GM19467 (cell line): ENCODE measurements around the gene PTH2R.
A peak's percentile ranks its signal among the peaks of the same experiment; 100 is the strongest.
"Not testable (repeated sequence)": the region's sequence is repeated elsewhere in the genome, so short reads cannot be mapped to it uniquely, and the experiment has no call there.

Experiments used
- ATAC-seq: cut with Tn5 transposase; IDR thresholded peaks from one replicate; pipeline ENCODE4 v1.9.1; 2021; ENCODE audit warnings: mild to moderate bottlenecking, moderate library complexity; ENCODE audit not compliant: unreplicated experiment

Gene PTH2R

DNA sequence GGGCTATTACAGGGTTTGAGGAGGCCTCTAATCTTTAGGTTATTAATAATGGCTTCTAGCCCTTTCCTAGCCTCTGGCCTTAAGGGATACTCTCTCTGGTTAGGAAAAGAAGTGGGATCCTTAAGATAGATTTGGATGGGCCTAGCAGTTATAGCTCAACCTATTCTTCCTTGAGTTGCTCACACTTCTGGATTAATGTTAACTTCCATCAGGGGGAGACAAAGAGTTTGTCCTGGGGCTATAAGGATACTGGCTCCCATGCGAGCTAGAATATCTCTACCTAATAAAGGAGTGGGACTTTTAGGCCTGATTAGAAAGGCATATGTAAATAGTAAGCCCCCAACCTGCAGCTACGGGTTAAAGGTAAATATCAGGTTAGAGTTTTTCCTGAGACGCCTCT lies 14.3 kb upstream of the PTH2R start:
- no peak for ATAC-seq

DNA sequence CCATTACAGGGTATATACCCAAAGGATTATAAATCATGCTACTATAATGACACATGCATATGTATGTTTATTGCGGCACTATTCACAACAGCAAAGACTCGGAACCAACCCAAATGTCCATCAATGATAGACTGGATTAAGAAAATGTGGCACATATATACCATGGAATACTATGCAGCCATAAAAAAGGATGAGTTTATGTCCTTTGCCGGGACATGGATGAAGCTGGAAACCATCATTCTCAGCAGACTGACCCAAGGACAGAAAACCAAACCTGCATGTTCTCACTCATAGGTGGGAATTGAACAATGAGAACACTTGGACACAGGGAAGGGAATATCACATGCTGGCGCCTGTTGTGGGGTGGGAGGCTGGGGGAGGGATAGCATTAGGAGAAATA lies 9.8 kb upstream of the PTH2R start:
- ATAC-seq = not testable (repeated sequence)

DNA sequence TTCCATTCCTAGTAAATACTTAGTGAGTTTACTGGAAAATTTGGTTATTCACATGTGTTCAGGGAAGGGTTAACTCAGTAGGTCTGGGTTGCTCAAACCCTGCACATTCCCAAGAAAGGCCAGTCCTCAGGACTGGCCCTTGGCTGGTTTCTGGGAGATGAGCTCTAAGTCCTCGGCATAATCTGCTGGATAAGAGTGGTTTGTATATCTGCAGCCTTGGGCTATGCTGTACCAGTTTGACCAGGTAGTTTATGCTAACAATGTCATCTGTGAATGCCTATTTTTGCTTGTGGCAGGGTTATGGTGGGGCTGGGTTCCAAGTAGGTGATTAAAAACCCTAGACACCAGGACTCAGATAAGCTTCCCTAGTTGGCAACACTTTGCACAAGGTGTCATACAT lies 7.4 kb upstream of the PTH2R start:
- no peak for ATAC-seq

DNA sequence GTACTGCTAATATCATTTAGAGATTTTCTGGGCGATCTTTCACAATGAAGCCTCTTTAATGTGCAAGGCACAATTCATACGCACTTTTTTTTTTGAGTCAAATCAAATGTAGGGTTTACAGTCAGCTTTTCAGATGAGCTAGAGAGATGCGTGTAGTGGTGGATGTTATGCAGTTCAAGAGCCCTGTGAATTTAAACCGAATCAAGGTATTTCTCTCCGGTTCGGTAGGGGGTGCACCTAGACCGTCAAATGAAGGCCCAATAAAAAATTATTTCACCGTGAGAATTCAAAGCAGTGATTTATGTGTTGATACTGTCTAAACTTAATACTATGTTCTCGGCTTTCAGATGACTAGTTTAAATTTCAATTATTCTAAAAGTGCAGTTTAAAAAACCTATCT lies 1.1 kb downstream of the PTH2R start:
- ATAC-seq = no peak

DNA sequence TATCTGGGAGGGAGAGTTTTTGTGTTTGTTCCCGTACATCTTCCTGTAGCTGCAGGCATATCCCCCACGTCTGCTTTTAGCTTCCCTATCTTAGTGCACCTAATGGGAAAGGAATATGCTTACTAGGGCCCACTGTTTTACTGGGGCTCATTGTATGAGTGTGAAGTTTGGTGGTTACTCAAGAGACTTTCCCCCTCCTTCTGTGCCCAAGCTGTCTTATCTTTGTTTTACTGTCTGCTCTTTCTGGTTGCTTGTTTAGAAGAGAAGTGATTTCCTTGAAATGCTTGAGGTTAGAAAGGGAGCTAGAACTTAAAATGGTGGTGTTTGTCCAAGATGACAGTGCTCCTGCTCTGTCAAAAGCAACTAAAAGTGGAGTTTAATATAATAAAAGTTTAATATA lies 7.3 kb downstream of the PTH2R start:
- ATAC-seq = no peak

DNA sequence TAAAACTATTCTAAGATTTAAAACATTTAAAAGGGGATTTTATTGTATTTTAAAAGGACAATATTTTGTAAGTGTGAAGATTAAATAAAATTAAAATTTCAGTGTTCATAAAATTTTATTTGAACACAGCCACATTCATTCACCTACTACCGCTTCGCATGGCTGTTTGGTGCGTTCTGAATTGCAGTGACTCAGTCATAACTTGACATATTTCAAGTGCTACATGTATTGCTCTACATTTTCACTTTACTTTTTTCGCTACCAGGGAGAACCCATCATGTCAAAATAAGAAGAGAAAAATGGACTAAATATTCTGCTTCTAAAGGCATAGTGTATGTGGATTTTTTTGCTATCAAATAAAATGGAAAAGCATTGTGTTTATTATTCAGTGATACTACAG lies 8.7 kb downstream of the PTH2R start:
- no peak for ATAC-seq

DNA sequence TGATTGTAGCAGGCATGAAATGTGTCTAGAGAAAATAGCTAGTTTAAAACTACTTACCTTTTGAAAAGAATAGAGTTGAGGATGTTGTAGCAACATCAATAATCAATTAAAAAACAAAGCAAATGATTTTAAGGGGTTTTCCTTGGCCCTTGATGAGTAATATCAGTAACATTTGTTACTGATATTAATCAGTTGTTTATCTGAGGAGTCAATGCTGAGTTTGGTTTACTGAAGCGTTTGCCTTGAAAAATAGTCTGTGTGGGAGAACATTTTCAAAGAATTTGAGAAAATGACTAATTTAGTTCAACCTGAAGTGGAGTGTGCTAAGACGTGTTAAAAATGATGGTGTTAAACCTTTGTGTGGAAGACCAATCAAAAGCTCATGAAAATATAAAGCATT lies 9.3 kb downstream of the PTH2R start:
- ATAC-seq = peak; percentile 55

DNA sequence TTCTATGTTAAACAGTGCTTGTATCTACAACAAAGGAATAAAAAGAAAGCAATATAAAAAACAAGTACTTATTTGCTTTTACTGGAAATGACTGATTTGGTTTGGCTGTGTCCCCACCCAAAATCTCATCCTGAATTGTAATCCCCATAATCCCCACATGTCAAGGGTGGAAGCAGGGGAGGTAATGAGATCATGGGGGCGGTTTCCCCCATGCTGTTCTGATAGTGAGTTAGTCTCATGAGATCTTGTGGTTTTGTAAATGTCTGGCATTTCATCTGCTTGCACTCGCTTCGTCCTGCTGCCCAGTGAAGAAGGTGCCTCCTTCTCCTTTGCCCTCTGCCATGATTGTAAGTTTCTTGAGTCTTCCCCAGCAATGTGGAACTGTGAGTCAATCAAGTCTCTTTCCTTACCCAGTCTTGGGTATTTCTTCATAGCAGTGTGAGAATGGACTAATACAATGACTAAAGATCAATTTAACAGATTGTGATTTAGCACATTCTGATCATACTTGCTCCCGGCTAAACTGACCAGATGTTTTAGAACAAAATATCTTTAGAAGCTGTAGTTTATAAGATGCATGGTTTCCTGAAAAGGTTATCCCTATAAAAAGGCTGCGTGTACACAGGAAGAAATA lies 19.9 kb downstream of the PTH2R start:
- no peak for ATAC-seq

DNA sequence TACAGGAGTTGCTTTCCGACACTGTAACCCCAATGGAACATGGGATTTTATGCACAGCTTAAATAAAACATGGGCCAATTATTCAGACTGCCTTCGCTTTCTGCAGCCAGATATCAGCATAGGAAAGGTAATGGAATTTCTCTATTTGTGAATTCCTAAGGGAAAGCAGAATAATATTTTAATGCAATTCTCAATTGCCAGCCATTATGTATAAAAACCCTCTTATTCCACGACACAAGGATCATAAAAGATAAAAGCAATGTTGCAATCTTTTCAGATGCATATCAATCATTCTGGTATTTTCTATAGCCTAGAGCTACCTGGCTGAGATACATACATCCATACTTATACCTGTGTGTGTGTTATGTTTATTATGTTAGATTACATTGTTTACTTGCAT lies 31.2 kb downstream of the PTH2R start:
- ATAC-seq = no peak

DNA sequence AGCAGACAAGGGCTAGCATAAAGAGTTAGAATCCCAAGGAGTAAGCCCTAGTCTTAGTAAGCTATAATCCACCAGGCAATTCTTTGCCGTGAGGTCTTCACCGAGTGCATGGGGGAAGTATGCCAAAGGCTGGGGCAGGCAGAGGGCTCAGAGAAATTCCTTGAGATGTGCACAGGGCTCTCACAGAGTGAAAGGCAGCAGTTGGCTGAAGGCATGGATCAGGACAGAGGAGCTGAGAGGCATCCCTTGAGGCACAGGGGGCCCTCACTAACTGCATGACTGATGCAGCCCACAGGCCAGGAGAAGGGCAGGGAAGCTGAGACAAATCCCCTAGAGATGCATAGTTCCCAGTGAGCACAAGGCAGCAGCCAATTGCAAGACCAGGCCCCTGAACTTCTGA lies 34.1 kb downstream of the PTH2R start:
- no peak for ATAC-seq

DNA sequence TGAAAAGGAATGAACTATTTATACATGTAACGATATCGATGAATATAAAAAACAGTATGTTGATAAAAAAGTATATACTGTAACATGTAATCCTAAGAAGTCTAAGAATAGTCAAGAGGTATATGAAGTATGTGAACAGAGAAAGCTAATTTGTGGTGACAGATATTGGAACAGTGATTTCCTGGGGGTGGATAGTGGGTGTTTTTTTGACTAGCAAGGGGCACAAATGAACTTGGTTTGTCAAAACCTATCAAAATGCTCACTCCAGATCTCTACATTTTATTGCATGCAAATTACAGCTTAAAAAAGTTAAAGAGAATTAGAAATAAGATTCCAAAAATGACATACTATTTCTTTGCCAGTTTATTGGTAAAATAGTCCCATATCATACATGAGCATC lies 35.4 kb downstream of the PTH2R start:
- ATAC-seq = no peak

DNA sequence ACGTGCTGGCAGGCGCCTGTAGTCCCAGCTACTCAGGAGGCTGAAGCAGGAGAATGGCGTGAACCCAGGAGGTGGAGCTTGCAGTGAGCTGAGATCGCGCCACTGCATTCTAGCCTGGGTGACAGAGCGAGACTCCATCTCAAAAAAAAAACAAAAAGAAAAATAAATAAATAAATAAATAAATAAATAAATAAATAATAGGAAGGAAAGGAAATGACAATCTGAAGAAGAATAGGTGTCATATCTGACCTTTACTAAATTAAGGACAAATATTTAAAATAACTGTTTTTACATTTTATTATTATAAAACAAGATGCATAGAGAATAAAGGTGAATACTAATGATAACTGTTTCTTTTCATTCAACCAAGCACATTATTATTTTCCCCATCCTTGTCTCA lies 40.9 kb downstream of the PTH2R start:
- not testable (repeated sequence) for ATAC-seq

DNA sequence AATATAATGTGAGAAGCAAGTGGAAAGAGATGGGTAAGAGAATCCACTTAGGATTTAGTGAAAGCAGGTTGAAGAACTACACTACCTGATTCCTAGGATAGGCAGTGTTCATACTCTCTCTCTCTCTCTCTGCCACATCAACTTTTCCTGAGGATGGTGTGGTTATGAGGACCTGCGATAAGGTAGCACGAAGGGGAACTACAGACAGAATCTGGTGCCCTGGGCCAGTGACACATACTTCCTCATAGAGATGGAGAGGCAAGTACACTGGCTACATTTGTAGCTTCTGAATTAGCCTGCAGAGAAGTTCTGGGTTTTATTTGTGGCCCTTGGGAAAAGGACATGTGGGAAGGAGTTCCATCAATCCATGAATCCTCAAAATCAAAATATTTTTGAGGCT lies 44.5 kb downstream of the PTH2R start:
- ATAC-seq = no peak

DNA sequence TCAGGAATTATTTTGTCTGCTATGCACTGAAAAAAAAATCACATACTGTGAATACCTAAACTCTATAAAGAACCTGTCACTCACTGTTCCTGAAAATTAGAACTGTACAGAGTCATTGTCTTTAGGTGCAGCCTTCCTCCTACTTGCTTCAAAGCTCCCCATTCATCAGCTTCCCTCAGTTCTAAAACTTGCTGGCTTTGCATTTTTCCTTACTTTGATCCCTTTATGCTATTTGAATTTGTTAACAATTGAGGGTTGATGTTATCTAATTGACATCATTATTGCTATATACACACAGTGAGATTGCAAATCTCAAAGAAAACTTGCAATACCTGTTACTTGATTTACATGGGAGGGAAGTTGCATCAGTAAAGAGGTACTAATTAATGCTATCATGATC lies 48.3 kb downstream of the PTH2R start:
- ATAC-seq = no peak

DNA sequence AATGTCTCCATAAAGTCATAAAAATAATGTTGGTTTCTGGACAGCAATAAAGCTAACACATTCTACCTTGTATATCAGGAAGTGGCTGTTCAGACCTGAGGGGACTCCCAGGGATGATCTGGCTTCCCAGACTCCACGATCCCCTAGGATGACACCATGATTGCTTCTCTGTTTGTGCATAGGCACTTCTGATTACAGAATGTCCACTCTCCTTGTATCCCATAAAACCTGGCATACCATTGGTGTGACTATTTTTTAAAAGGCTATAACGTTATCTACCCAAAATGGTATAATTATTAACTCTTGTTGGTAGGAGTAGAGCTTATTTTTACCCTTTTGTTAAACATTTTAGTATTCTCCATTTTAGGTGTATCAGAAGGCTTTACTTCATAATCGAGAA lies 57.1 kb downstream of the PTH2R start:
- no peak for ATAC-seq

DNA sequence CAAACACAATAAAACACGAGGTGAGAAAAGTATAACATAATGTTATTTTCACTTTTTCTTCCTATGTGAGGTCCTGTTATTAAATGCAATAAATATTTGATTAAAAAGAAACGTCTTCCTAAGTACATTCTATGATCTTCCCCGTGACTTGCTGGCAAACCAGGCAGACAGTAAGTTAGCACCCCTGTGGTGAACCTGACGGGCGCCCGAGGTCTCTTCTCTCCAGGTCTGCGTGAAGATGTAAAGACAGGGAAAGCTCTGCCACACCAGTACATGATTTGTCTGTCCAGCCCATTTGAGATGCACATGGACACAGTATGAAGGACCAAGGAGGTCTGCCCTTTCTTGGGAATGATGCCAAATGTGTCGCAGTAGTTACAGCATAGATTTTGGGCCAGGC lies 57.6 kb downstream of the PTH2R start:
- no peak for ATAC-seq

DNA sequence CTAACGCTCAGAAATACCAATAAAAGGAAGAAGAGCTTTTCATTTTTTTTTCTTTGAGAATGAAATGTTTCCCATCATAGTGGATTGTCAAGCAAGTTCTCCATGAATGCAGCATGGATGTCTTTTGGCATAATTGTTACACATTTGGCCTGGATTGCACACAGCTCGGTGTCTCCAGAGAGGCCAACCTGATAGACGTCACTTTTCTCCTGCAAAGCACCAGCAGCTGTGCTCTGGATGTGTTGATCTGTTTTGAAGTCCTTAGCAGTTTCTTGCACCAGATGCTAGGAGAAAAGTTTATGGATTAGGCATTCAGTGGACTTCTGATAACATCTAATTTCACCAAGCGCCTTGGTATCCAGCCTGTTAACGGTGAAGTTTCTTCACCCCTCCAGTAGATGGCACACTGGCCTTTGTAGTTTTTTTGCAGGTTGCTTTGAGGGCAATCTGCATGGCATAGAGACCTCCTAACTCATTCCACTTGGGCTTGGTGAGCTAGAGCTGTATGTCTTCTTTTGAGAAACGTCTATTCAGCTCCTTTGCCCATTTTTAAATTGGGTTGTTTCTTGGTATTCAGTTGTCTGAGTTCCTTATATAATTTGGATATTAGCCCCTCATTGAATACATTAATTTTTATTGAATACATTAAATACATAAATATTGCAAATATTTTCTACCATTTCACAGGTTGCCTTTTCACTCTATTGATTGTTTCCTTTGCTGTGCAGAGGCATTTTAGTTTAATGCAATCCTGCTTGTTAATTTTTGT lies 59.7 kb downstream of the PTH2R start:
- ATAC-seq = peak; percentile 80

DNA sequence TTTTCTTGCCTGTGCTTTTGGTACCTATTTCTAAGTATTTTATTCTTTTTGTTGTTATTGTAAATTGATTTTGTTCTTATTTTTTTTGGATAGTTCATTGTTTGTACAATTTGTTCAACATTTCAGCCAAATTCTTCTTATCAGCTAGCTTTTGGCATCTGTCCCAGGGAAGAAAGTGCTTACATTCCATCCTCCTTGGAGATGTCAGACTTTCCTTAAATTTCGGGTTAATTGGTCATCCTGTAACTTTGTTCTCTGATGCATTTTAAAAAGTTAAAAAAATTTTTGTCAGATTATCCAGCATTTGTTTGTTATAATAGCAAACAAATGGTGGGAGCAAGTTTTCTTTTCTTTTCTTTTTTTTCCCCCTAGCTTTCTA lies 60.3 kb downstream of the PTH2R start:
- no peak for ATAC-seq

DNA sequence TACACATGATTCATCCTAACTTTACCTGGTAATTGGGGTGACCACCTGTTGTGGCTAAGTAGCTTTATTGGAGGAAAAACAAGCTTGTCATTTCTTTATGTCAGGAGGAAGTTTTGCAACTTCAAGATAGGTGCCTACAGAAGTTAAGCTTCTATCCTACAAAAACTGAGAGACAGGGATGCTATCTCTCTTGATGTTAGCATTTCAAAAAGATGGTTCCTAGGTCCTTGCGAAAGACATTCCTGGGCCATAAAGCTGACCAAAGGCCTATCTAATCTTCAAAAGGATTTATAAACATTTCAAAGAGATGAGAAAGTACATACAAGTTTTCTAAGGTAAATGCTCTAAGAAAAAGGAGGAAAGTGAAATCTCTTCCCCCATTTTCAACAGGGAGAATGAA lies 61.0 kb downstream of the PTH2R start:
- ATAC-seq = no peak

DNA sequence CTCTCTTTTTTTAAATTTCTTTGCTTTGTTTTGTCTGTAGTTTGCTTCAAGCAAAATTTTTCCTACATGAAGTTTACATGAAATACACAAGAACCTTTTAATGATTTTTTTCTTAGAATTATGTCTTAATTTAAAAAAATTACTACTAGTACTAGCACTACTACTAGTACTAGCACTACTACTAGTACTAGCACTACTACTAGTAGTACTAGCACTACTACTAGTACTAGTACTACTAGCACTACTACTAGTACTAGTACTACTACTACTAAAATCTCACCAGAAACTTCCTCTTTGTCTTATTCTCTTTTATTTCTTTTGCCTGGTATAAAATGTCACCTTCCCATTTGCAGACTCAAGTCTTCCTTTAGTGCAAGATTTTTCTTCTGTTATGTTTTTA lies 71.1 kb downstream of the PTH2R start:
- ATAC-seq = no peak

DNA sequence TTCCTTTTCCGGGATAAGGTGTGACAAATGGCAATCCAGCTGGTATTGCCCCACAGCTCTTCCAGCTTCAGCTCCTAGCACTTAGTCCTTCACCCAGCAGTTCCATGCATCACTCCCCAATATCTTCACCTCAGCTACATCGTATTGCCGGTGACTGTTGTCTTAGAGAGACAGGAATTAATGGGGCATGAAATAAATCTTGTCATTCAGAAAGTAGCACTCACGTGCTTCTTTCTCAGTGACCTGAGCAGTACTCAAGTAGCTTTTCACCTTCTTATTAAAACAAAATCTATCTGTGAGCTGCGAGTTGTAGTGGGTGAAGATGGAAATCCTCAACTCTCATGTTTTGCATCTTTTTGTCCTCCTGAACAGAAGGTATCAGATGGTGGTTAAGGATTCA lies 72.8 kb downstream of the PTH2R start:
- no peak for ATAC-seq

DNA sequence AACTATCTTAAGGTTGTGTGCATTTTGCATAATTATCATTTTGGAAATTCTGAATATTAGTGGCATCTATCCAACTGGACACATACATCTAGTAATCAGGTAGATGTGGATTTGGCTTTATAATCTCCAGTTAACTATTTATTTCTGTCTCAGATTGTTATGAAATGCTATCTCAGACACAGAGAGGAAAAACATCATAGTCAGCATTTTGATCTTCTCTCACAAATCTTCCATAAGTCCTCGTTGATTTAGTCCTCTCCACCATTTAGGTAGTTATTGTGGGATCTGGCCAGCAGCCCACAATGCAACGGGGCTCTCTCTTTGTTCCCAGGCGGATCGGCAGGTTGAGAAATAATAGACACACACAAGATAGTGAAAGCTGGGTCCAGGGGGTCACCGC lies 75.4 kb downstream of the PTH2R start:
- ATAC-seq = not testable (repeated sequence)

DNA sequence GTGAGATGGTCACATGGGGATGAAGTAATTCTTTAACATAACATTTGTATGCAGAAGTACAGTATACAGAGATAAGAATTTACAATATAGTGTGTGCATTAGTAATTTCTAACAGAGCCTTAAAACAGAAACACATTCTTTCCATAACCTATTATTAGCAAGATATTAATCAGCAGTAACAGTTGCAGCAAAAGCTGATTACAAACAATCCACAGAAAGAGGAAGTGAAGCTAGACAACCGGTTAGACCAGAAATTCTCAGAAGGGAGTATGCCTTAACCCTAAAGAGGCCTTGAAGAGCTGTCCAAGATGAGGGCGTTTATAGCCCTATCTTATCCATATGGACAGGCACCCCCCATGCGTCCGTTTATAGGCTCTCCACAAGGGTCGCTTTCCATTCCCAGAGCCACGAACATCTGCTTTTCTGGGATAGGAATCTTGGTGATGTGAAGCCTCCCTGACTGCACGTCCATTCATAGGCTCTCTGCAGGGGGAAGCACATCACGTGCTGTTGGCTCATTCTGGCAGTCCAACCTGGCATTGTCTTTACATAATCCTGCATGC lies 75.9 kb downstream of the PTH2R start:
- not testable (repeated sequence) for ATAC-seq
